GM06990 (cell line): ENCODE data around the gene MAML2.

ENCODE experiments used
- DNase-seq: peaks from one replicate; pipeline ENCODE4 v3.0.0-alpha.2; 2011; ENCODE audit not compliant: insufficient read length; ENCODE audit errors: extremely low read depth
- H3K27me3 ChIP-seq: replicated peaks from 2 replicates; pipeline ENCODE4 v1.6.0; 2011; ENCODE audit warnings: low read length; ENCODE audit not compliant: control insufficient read depth, insufficient read depth
- H3K36me3 ChIP-seq: 2 replicates; pipeline ENCODE4 v1.5.1; 2011; ENCODE audit warnings: low read length; ENCODE audit not compliant: control insufficient read depth, insufficient read depth
- H3K4me3 ChIP-seq: replicated peaks from 2 replicates; pipeline ENCODE4 v1.5.1; 2011; ENCODE audit warnings: low read depth, mild to moderate bottlenecking, control low read depth, low read length
- TF ChIP-seq, protein P1 (sequence below): IDR thresholded peaks from 2 replicates; pipeline ENCODE4 v1.5.1; 2011; ENCODE audit warnings: low read length, control low read depth, mild to moderate bottlenecking, inconsistent platforms; ENCODE audit not compliant: insufficient read depth, poor library complexity, severe bottlenecking

Gene MAML2

DNA sequence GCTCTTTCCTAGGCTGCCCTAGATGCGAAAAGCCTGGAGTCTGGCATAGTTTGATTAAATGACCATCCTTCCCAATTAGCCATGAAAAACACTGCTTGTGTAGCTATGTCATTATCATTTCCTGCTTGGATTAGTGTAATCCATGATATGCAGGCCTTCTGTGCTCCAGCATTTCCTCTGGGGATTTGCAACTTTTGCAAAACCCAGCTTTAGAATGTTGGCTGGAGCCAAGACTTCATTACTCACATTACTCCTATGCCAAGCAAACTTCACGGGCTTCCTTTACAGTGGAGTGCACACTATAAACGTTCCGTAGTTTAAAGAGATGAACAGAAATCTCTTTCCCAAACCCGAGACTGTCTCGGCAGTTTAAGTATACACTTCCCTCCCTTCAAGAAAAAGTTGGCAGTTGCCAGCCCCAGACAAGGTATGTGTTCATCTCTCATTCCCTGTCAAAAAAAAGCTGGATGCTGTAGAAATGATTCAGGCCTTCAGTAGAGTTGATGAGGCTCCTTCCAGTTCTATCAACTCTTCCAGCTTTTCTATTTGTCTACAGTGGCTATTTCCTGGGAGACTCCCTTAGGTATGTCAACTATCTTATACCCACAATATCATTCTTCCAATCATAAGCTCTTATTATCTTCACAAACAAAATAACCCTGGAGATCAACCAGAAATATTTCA lies 180.0 kb downstream of the MAML2 start:
- DNase-seq: no peak
- Histone ChIP-seq H3K36me3 (no peaks in the 10 kb centered on the region), H3K27me3 (no peaks in the 10 kb centered on the region), H3K4me3 (no peak overlapping the region)
- TF ChIP-seq, protein P1, sequence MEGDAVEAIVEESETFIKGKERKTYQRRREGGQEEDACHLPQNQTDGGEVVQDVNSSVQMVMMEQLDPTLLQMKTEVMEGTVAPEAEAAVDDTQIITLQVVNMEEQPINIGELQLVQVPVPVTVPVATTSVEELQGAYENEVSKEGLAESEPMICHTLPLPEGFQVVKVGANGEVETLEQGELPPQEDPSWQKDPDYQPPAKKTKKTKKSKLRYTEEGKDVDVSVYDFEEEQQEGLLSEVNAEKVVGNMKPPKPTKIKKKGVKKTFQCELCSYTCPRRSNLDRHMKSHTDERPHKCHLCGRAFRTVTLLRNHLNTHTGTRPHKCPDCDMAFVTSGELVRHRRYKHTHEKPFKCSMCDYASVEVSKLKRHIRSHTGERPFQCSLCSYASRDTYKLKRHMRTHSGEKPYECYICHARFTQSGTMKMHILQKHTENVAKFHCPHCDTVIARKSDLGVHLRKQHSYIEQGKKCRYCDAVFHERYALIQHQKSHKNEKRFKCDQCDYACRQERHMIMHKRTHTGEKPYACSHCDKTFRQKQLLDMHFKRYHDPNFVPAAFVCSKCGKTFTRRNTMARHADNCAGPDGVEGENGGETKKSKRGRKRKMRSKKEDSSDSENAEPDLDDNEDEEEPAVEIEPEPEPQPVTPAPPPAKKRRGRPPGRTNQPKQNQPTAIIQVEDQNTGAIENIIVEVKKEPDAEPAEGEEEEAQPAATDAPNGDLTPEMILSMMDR: no peak

GRCh38 chr11:96161307-96162089 lies 181.5 kb downstream of the MAML2 start:
- Histone ChIP-seq H3K36me3 (no peaks in the 10 kb centered on the region), H3K27me3 (no peaks in the 10 kb centered on the region), H3K4me3 (no peak overlapping the region)
- DNase-seq: no peak
- TF ChIP-seq, protein P1: no peak

DNA sequence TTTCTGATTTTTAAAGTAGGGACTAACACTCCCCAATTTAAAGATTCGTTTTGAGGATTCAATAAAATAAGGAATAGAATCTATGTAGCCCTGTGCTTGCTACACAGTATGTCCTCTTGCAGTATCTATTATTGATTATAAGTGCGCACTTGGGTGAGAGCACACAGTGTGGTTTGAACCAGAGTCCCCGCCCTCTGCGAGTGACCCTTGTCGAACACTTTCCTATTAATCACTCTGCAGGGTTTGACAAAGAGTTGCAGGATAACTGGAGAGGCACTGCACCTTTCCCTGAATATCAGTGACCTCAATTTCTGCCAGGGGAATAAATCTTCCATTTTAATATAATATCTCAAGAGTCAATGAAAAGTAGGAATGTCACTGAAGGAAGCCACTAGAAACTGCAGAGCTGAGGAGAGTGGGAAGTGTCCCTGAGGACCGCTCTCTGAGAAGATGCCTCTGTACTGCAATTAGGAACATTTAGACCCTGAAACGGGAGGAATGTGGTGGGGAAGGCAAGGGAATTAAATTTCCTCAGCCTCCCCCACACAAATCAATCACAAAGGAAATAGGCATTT lies 182.2 kb downstream of the MAML2 start:
- Histone ChIP-seq H3K36me3 (no peaks in the 10 kb centered on the region), H3K27me3 (no peaks in the 10 kb centered on the region), H3K4me3 (no peak overlapping the region)
- TF ChIP-seq, protein P1: no peak
- no peak for DNase-seq

- H3K36me3 ChIP-seq: no peaks in the 10 kb centered on the region
- DNase-seq: no peak
- no peak overlapping the region for H3K4me3 ChIP-seq
- no peaks in the 10 kb centered on the region for H3K27me3 ChIP-seq
- TF ChIP-seq, protein P1: no peak
Observed at GRCh38 chr11:96159968-96160367, 183.0 kb downstream of the MAML2 start.

DNA sequence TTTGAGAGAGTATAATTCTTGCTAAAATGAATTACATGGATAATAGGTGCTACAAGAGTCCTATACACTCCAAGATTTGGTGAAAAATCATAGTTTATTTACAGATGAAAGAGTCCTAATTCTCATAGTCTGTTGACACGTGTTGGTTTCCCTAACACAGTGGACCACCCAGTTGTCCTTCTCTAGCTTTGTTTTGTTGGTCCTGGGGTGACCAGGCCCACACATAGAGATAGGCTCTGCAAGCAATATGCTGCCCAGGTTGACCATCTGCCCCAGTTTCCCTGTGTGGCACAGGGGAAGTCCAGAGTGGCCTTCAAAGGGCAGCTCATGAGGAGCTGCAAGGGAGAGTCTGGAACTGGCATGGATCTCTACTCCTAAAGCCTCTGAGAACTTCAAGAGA lies 184.9 kb downstream of the MAML2 start:
- Histone ChIP-seq H3K4me3 (no peak overlapping the region), H3K36me3 (no peaks in the 10 kb centered on the region), H3K27me3 (no peaks in the 10 kb centered on the region)
- DNase-seq: no peak
- TF ChIP-seq, protein P1: no peak
